Measurements from ENCODE around the gene DNAH8. TPM values are rescaled to one million over a fixed set of nuclear protein-coding genes. Genes with fewer than 3 reads are reported as not detected.

DNAH8 gene
- total RNA-seq, 1 experiment from 2014 or later = not detected

DNA sequence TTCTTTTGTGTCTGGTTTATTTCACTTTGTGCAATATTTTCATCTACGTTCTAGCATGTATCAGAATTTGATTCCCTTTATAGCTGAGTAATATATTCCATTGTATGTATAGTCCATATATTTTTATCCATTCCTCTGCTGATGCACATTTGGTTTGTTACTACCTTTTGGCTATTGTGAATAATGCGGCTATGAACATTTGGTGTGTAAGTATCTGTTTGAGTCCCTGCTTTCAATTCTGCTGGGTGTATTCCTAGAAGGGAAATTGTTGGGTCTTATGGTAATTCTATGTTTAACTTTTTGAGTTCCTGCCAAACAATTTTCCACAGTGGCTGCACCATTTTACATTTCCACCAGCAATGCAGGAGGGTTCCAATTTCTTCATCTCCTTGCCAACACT, 52.4 kb downstream of the DNAH8 start:
- CTCF ChIA-PET = no interaction called here
- no peak overlapping the region for H3K27ac ChIP-seq
- no peak for TF ChIP-seq EZH2 (IDR thresholded peaks at IDR 0.05; ENCODE audit: low read depth)
- TF ChIP-seq, protein P1, sequence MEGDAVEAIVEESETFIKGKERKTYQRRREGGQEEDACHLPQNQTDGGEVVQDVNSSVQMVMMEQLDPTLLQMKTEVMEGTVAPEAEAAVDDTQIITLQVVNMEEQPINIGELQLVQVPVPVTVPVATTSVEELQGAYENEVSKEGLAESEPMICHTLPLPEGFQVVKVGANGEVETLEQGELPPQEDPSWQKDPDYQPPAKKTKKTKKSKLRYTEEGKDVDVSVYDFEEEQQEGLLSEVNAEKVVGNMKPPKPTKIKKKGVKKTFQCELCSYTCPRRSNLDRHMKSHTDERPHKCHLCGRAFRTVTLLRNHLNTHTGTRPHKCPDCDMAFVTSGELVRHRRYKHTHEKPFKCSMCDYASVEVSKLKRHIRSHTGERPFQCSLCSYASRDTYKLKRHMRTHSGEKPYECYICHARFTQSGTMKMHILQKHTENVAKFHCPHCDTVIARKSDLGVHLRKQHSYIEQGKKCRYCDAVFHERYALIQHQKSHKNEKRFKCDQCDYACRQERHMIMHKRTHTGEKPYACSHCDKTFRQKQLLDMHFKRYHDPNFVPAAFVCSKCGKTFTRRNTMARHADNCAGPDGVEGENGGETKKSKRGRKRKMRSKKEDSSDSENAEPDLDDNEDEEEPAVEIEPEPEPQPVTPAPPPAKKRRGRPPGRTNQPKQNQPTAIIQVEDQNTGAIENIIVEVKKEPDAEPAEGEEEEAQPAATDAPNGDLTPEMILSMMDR (conservative IDR thresholded peaks at IDR 0.05) = no peak
- H4K20me1 ChIP-seq (ENCODE audit: insufficient read depth) = no peaks in the 10 kb centered on the region
- no peaks in the 10 kb centered on the region for H3K79me2 ChIP-seq (ENCODE audit: low read depth)
- DNase-seq = no peak
- no peak overlapping the region for H3K4me3 ChIP-seq
- no peaks in the 10 kb centered on the region for H3K27me3 ChIP-seq (ENCODE audit: insufficient read depth, low read depth)
- no peaks in the 10 kb centered on the region for H3K4me1 ChIP-seq (replicated peaks; ENCODE audit: insufficient read depth)
- no TSS peak for BruUV-seq (replicated peaks)
- H3K36me3 ChIP-seq (ENCODE audit: low read depth) = no peaks in the 10 kb centered on the region
- intact Hi-C loops (cut with micrococcal nuclease; ENCODE audit: unreplicated experiment) = no loop called here
- POLR2A ChIA-PET (ENCODE audit: unreplicated experiment) = no interaction called here
- no peak overlapping the region for H3K4me2 ChIP-seq
- no peak overlapping the region for H2AFZ ChIP-seq
- H3K9me3 ChIP-seq (ENCODE audit: insufficient read depth, low read depth) = no peaks in the 10 kb centered on the region
- no peaks in the 10 kb centered on the region for H3K9me2 ChIP-seq (ENCODE audit: insufficient read depth)
- H3F3A ChIP-seq (ENCODE audit: insufficient read depth, low read depth) = no peaks in the 10 kb centered on the region

DNA sequence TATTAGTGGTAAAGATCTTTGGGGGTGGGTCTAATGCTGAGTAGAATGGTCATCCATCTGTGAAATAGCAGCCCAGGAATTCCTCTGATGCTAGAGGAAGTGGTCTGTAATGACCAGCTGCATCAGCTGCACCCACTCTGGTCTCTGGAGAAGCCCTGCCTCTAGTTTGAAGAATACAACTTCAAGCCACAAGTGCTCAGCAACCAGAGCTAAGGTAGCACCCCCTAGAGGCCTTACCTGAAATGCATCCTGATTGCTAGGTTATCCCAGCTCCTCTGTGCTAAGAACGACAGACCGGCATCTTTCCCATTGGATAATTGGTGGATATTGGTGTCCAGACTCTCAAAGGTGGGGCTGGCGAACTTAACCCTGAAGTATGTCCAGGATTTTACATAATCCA, 58.2 kb downstream of the DNAH8 start:
- H4K20me1 ChIP-seq (ENCODE audit: insufficient read depth) = no peaks in the 10 kb centered on the region
- no peaks in the 10 kb centered on the region for H3K36me3 ChIP-seq (ENCODE audit: low read depth)
- H3K79me2 ChIP-seq (ENCODE audit: low read depth) = no peaks in the 10 kb centered on the region
- CTCF ChIA-PET = interaction anchor here (0.6 to 0.7 kb wide), 2 partner anchors 70 to 595 kb away, joined by 8 to 10 read pairs; no protein-coding TSS in a partner anchor
- no peaks in the 10 kb centered on the region for H3F3A ChIP-seq (ENCODE audit: insufficient read depth, low read depth)
- H3K27me3 ChIP-seq (ENCODE audit: insufficient read depth, low read depth) = no peaks in the 10 kb centered on the region
- H3K9me3 ChIP-seq (ENCODE audit: insufficient read depth, low read depth) = no peaks in the 10 kb centered on the region
- H3K4me1 ChIP-seq (replicated peaks; ENCODE audit: insufficient read depth) = no peaks in the 10 kb centered on the region
- intact Hi-C loops (cut with micrococcal nuclease; ENCODE audit: unreplicated experiment) = no loop called here
- DNase-seq = no peak
- H3K4me3 ChIP-seq = no peak overlapping the region
- TF ChIP-seq, protein P1 (conservative IDR thresholded peaks at IDR 0.05) = peak; percentile 69
- TF ChIP-seq EZH2 (IDR thresholded peaks at IDR 0.05; ENCODE audit: low read depth) = no peak
- no peak overlapping the region for H3K27ac ChIP-seq
- no peaks in the 10 kb centered on the region for H3K9me2 ChIP-seq (ENCODE audit: insufficient read depth)
- no peak overlapping the region for H2AFZ ChIP-seq
- POLR2A ChIA-PET (ENCODE audit: unreplicated experiment) = no interaction called here
- H3K4me2 ChIP-seq = no peak overlapping the region
- BruUV-seq (replicated peaks) = no TSS peak

DNA sequence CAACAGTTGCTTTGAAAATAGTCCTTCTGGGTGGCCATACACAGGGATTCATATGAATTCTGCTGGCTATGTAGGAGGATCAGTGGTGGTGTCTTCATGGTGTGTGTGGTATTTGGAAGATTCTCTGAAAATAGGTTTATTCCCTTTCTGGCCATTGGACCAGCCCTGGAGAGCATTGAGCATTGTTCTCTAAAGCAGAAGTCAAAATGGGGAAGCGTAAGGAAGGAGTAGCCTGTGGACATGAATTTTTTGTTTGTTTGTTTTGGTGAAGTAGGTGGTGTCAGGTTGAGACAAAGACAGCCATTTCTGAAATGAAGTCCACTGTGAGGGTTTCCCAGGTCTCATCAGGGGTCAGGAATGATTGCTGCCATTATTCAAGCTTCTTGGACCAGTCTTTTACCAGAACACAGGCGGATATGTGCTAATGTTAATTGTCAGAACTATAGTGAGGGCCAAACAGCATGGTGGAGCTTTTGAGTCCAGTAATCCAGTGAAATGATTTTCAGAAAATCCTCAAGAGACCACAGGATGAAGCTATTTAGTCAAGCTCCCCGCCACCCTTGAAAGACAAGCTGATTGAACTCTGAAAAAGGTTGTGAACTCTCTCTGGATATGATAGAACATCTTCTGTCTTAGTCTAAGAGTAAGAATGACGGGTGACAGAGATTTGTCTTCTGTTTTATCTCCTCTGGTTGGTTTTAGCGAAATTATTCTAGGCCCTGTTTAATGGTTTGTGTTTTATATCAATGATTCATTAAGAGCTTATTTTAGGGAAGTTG, 60.0 kb downstream of the DNAH8 start:
- Histone ChIP-seq H3K4me1 (replicated peaks; ENCODE audit: insufficient read depth) (no peaks in the 10 kb centered on the region), H3K4me2 (no peak overlapping the region), H3K79me2 (ENCODE audit: low read depth) (no peaks in the 10 kb centered on the region), H3K4me3 (no peak overlapping the region), H2AFZ (no peak overlapping the region), H3K9me3 (ENCODE audit: insufficient read depth, low read depth) (no peaks in the 10 kb centered on the region), H3K27me3 (ENCODE audit: insufficient read depth, low read depth) (no peaks in the 10 kb centered on the region), H3F3A (ENCODE audit: insufficient read depth, low read depth) (no peaks in the 10 kb centered on the region), H3K27ac (no peak overlapping the region), H3K9me2 (ENCODE audit: insufficient read depth) (no peaks in the 10 kb centered on the region), H4K20me1 (ENCODE audit: insufficient read depth) (no peaks in the 10 kb centered on the region), H3K36me3 (ENCODE audit: low read depth) (no peaks in the 10 kb centered on the region)
- CTCF ChIA-PET = interaction anchor here (0.6 kb wide), 1 partner anchor 30 kb away, joined by 3 read pairs; no protein-coding TSS in a partner anchor
- POLR2A ChIA-PET (ENCODE audit: unreplicated experiment) = interaction anchor here (0.6 kb wide), 1 partner anchor 1342 kb away, joined by 3 read pairs; the partner anchor contains the start of gene CMTR1
- intact Hi-C loops (cut with micrococcal nuclease; ENCODE audit: unreplicated experiment) = no loop called here
- no peak for DNase-seq
- no TSS peak for BruUV-seq (replicated peaks)
- TF ChIP-seq, protein P1 (conservative IDR thresholded peaks at IDR 0.05) = no peak
- no peak for TF ChIP-seq EZH2 (IDR thresholded peaks at IDR 0.05; ENCODE audit: low read depth)

Data from PC-9 (cell line).